NCI-H748 (cell line): ENCODE measurements around the gene DLX2.
A peak's percentile ranks its signal among the peaks of the same experiment; 100 is the strongest.
"Not testable (repeated sequence)": the region's sequence is repeated elsewhere in the genome, so short reads cannot be mapped to it uniquely, and the experiment has no call there.

Source experiments
- DNase-seq: peaks from one replicate; lab custom pipeline; 2025; ENCODE audit not compliant: unreplicated experiment; lab: John Stamatoyannopoulos, UW

Gene DLX2

DNA sequence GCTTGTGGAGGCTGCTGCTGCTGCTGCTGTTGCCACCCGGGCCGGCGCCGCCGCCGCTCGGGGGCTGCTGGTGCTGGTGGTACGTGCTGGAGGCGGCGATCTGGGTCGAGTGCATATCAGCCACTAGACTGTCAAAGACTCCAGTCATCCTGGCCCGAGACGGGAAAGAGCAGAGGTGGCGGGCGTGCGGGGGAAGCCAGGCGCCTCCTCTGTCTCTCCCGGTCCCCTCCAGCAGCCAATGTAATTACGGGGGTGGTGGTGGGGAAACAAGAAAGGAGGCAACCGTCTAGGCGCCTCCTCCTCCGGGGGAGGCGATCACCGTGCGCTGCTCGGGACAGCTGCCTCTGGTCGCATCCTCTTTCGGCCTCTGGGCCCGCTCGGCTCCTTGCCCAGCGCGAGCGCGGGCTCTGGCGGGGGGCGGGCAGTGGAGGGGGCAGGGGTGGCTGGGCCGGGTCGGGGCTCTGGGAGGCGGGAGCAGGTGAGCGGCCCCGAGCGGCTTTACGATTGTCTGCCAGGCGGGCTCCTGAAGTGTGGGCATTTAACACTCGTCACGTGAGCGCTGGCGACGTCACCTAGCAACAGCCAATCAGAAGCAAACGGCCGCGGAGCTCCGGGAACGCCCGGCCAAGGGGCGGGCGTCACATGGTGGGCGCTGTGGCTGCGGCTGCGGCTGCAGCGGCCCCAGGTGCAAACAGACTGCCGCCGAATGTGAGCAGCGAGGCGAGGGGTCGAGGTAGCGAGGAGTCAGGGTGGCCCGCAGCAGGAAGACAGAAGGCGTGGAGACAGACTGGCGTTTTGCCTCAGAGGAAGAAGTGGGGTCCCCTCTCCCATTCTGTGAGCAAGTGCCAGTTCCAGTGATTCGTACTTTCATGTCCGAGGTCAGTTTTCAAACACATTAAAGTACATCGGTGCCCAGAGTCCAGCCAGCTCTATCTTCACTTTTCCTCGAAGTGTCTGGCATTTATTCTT, at the start of gene DLX2:
Gene DLX2, minus strand, starts transcription at position 510 of the 969 bp plus-strand sequence. Its CDS starts 362 bp downstream, at position 148.
- DNase-seq: peak; percentile 99

DNA sequence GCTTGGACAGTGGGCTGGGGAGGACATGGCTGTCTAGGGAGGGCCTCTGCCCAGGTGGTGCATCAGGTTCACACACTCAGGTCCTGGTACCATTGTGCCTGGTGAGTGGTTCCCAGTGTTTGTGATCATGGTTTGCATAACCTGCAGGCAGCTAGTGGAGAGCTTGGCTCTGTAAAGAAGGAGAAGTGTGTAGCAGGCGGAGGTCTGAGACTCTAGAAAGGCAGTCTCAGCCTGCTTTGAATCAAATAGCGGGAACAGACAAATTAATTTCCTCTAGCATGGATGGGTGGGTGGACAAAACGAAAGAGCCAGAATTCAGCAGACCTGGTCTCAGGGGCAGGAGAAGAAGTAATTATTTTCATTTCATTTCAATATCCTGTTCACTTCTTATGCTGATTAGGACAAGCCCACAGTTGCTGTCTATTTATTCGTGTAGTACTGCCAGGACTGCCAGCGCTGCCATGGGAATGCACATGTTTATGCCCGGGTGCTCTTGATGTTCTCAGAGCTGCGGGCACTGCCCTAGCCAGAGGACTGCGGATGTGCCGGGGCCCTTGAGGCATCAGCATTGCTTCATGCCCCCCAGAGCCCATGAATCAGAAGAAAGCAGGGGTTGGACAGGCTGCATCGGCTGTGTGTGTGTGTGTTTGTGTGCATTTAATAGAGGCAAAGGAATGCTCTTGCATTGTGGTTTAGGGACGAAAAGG, 45.4 kb upstream of the DLX2 start:
- DNase-seq: no peak

DNA sequence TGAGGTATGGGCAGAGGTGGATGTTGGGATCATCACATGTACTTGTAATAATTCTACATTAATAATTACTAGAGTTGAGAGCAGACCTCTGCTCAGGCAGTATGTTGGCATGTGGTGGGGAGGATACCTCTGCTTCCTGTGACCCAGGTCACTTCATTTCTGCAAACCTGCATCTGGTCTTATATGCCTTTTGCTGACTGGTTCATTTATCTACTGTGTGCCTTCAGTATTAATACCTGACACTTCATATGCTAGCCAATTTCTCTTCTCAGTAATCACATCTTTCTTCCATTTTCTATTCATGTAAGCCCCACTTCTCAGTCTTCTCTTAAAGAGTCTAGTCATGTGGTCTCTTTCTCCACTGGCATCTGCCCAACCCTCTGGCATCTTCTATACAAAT, 41.1 kb upstream of the DLX2 start:
- no peak for DNase-seq

DNA sequence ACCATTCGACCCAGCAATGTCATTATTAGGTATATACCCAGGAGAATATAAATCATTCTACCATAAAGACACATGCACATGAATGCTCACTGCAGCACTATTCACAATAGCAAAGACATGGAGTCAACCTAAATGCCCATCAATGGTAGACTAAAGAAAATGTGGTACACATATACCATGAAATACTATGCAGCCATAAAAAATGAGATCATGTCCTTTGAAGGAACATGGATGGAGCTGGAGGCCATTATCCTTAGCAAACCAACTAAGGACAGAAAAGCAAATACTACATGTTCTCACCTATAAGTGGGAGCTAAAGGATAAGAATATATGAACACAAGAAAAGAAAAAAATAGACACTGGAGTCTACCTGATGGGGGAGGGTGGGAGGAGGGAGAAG, 36.0 kb upstream of the DLX2 start:
- DNase-seq: not testable (repeated sequence)

DNA sequence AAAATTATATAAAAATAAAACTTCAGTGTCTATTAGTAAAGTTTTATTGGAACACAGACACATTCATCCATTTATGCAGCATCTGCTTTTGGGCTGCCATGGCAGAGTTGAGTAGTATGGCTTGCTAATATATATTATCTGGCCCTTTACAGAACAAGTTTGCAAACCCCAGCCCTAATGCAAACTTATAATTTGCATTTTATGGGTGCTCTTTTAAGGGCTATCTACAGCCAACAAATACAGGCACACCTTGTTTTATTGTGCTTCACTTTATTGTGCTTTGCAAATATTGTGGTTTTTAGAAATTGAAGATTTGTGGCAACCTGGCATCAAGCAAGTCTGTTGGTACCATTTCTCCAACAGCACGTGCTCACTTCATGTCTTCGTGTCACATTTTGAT, 35.2 kb upstream of the DLX2 start:
- DNase-seq: no peak

DNA sequence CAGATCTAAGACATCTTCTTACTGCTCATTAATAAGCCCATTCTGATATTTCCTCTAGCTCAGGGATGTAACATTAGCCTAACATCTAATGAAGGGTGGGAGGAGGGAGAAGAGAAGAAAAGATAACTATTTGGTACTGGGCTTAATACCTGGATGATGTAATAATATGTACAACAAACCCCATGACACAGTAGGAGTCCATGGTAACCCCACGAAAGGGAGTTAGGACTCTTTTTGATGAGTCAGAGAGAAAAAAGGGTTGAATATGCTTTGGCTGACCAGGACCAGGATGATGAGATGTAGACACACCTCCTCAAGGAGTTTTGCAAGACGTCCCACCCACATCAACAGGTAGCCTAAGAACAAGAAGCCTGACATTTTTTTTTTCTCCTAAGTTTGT, 34.4 kb upstream of the DLX2 start:
- DNase-seq: no peak

DNA sequence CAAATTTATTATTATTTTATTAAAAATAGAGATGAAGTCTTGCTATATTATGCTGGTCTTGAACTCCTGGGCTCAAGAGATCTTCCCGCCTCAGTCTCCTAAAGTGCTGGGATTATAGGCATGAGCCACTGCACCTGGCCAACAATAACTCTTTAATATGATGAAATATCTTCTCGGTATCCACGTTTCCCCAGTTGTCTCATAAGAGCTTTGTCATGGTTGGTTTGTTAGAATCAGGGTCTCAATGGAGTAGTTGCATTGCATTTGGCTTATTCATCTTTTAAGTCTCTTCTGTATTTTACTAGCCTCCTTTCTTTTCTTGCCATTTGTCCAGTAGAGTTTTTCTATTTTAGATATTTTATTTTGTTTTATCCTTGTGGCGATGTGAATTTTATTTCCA, 32.7 kb upstream of the DLX2 start:
- DNase-seq: no peak

DNA sequence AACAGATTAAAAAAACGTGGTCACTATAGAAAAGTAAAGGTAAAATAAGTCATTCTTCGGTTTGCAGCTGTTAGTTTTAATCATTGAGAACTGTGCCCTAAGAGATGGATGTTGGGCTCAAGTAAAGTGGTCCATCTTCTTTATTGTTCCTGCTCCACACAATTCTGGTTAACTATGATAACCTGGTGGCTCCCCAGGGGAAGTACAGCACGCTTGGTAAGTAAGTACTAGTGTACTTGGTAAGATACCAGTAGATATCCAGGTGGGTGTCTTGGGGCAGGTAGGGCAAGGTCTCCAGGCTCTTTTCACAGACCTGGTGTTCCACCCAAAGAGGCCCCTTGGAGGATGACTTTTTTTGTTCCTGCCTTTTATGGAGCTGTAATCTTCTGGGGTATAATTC, 31.6 kb upstream of the DLX2 start:
- DNase-seq: no peak

DNA sequence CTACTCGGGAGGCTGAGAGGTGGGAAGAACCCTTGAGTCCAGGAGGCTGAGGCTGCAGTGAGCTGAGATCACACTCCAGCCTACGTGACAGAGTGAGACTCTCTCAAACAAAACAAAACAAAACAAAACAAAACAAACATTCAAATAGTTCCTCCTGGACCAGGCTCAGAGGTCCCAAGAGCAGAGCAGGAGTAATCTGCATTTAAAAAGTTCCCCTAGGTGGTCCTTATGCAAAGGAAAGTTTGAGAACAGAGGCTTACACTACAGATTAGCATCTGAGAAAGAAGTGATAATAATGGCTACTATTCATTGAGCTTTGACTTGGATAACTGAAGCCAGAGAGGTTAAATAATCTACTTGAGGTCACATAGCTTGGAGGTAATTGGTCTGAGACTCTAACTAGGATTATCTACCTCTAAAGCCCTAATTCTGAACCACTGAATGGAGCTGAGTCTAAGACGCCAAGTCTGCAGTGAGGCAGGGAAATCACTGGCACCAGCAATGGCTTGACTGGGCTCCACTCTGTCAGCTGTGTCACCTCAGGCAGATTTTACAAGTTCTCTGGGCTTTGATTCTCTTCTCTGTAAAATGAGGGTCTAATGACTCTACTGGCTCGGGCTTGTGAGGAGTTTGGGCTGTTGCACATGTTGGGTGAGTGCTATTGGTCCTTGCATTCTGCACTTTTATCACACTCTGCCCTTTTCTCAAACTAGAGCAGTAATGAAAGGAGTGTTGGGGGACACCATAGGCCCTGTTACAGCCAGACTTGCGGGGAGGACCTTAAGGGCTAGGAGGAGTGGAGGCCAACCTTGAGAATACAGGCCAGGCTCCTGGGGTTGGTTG, 29.2 kb upstream of the DLX2 start:
- no peak for DNase-seq

DNA sequence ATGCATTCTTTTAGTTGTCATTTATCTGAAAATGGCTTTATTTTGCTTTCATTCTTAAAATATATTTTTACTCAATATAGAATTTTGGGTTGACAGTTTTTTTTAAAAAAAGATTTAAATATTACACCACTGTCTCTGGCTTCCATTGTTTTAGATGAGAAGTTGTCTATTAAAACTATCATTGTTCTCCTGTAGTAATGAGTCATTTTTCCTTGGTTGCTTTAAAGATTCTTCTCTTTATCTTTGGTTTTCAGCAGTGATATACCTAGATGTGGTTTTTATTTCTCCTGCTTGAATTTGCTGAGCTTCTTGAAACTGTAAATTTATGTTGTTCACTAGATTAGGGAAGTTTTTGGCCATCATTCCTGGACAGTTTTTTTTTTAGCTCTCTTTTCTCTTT, 26.7 kb upstream of the DLX2 start:
- no peak for DNase-seq

DNA sequence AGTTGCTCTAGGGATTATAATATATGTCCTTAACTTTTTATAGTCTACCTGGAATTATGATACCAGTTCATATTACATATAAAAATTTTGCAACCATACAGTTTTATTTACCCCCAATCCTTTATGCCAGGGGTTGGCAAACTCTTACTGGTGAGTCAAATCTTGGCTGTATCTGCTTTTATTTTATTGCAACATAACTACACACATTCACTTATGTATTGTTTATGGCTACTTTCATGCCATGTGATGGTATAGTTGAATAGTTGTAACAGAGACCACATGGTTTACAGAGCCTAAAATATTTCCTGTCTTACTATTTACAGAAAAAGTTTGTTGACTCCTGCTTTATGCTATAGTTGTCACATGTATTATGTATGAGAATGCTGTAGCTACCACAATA, 25.8 kb upstream of the DLX2 start:
- no peak for DNase-seq

DNA sequence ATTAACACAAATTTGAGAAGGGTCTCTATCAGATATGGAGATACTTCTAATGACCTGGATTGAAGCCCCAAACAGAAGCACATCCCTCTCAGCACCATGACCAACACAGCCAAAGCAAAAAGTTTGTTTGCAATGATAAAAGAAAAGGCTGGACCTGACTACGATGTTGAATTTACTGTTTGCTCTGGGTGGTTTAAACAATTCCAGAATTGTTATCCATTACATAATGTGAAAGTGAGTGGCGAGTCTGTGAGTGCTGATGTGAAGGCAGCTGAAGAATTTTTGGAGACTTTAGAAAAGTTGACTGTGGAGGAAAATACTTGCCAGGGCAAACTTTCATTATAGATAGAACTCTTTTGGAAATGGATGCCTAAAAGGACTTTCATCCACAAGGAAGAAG, 17.4 kb upstream of the DLX2 start:
- no peak for DNase-seq

DNA sequence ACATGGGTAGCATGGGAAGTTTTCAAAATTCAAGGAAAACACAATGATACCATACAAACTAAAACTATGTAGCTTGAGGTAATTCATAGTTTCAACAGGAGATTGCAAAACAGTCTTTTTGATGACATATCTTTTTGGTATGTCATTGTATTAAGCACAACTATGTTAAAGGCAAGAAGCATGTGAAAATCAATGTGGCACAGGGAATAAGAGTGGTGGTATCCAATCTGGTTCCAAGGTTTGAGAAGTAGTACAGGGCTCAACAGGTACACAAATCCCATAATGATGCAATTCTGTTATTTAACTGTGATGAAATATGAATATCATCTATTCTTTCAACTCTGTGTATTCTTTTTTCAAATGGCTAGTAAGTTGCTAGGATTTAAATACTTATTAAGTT, 16.4 kb upstream of the DLX2 start:
- no peak for DNase-seq

DNA sequence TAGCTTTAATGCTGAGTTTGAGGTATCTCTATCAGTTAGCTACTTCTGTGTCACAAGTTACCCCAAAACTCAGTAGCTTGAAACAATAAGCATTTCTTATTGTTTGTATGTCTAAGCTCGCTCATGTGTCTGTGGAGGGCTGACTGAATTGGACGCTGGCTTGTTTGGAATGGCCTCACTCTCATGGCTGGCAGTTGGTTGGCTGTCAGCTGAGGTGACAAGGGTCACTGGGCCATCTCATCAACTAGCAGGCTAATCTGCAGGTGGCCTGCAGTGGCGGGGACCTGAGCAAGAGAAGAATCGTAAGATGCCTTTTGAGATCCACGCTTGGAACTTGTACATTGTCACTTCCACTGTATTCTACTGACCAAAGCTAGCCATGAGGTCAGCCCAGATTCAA, 13.4 kb upstream of the DLX2 start:
- no peak for DNase-seq

DNA sequence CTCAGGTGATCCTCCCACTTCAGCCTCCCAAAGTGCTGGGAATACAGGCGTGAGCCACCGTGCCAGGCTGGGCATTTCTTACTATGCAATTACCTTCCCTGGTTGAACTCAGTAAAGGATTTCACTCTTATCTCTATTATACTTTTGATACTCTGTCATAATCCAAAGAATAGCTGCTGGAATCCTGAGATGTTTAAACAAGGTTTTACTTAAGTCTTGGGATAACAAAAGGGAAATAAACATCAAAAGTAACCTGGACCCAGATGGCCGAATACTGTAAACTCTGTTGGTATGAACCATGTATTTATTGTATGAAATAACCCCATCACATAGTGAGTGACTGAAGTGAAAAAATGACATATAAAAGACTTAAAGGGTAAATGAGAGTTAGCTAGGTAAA, 11.9 kb upstream of the DLX2 start:
- DNase-seq: no peak

DNA sequence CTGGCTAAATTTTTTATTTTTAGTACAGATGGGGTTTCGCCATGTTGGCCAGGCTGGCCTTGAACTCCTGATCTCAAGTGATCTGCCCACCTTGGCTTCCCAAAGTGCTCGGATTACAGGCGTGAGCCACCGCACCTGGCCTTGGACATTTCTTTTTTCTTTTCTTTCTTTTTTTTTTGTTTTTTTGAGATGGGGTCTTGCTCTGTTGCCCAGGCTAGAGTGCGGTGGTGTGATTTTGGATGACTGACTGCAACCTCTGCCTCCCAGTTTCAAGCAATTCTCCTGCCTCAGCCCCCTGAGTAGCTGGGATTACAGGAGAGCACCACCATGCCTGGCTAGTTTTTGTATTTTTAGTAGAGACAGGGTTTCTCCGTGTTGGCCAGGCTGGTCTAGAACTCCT, 11.5 kb upstream of the DLX2 start:
- DNase-seq: not testable (repeated sequence)

DNA sequence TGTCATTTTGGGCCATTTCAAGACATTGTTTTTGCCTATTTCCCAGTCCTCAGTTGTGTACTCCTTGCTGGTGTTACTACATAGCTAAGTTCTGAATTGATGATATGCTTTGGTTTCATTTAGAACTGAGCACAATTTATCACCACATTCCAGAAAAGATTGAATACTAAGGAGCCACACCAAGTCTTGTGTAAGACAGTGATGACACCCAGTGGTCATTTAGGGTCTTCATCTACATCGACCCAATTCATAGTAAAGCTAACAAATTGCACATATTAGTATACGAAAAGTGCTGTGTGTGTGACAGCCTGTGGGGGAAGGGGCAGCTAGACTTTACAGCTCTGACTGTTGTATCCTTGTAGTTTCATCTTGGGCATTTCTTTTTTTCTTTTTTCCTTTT, 10.9 kb upstream of the DLX2 start:
- peak; percentile 58 for DNase-seq

DNA sequence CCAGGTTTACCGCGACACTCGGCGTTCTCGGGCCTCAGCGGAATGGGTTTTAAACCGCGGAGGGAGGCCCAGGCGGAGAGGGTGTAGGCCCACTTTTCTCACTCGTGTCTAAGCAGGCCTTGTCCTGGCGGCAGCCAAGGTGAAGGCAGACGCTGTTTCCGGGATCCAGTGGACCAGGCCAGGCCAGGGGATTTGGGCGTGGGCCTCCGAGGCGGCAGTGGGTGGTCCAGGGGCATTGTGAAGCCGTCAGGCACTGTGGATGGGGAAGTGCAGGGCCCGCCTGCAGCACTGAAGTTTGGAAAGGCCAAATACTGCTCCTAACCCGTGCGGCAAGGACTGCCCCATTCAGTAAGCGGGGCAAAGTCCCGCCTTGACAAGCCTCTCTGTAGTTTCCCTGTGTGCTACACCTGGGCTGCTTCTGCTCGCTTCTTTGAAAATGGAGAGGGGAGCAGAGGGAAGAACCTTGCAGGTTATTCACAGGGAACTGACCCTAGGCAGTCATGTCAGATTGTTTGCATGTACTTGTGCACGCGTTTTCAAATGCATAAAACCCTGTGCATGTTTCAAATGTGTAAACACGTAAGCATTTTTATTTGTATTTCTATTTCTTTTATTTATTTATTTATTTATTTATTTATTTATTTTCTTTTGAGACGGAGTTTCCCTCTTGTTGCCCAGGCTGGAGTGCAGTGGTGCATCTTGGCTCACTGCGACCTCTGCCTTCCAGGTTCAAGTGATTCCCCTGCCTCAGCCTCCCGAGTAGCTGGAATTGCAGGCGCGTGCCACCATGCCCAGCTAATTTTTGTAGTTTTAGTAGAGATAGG, 7.5 kb upstream of the DLX2 start:
- no peak for DNase-seq

DNA sequence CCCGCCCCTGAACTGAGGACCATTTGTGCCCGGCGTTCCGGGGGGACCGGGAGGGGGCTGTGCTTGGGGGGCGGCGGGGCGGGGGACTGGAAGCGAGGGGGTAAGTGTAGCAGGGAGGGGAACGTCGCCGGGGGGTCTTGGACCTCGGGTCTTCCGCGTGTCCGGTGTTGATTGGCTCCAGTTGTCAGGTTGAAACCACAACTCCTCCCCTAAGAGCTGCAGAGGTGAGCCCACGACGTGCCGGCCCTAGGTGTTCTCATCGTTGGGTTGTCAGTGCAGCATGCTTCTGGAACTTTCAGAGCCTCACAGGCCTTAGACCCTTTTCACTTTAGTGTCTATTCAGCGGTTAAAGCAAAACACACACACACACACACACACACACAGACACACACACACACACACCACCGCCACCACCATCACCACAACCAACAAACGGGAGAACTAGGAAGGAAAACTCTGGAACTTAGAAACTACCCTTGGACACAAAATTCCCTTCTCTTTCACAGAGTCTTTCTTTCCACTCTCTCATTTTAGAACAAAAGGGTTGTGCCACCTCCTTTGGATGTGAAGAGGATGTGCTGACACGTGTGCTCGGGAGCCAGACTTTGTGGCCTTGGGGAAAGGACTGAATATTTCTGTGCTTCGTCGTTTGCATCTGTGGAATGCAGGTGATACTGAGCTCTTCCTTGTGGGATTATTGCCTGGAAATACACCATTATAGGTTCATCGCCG, 6.7 kb upstream of the DLX2 start:
- no peak for DNase-seq

DNA sequence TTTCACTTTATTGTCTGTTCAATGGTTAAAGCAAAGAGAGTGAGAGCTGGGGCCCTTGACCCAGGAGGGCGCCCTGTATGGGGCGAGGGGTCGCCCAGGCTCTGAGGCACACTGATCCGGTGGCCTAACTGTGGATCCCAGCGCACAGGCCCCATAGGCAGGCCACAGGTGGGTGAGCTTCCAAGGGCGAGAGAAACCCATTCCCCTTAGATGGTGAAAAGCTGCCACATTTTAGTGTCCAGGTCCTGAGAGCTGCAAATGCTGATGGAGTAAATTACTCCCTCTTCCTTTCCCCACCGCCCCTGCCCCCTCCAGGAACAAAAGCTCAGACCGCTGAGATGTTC, 5.9 kb upstream of the DLX2 start:
- no peak for DNase-seq
